T-helper 9 cell (primary cell): ENCODE results near the gene ALDH1A3.
A peak's percentile ranks its signal among the peaks of the same experiment; 100 is the strongest.

ENCODE experiments used
- DNase-seq: peaks from one replicate; pipeline ENCODE4 v3.0.0-alpha.2; 2020

ALDH1A3 gene

GRCh38 chr15:100902436-100903167, 23.0 kb downstream of the ALDH1A3 start:
- no peak for DNase-seq

GRCh38 chr15:100903168-100903554, 23.5 kb downstream of the ALDH1A3 start:
- no peak for DNase-seq

- DNase-seq = no peak
Observed at GRCh38 chr15:100905850-100906249, 26.2 kb downstream of the ALDH1A3 start.

- no peak for DNase-seq
Observed at GRCh38 chr15:100908466-100908865, 28.8 kb downstream of the ALDH1A3 start.

GRCh38 chr15:100909565-100909964, 29.9 kb downstream of the ALDH1A3 start:
- DNase-seq = no peak

GRCh38 chr15:100909989-100910955, 30.6 kb downstream of the ALDH1A3 start:
- no peak for DNase-seq

- DNase-seq = no peak
Observed at GRCh38 chr15:100911086-100911485, 31.5 kb downstream of the ALDH1A3 start.

- DNase-seq = no peak
Observed at GRCh38 chr15:100913961-100914360, 34.3 kb downstream of the ALDH1A3 start.

- no peak for DNase-seq
Observed at GRCh38 chr15:100914876-100915275, 35.2 kb downstream of the ALDH1A3 start.

- peak; percentile 29 for DNase-seq
Observed at GRCh38 chr15:100918034-100918689, 38.5 kb downstream of the ALDH1A3 start.

GRCh38 chr15:100918690-100919480, 39.3 kb downstream of the ALDH1A3 start, which contains the start of gene LRRK1:
TSS of gene LRRK1 (plus strand) at chr15:100919357. CDS start at chr15:100924633, 5,276 bp downstream.
- no peak for DNase-seq

GRCh38 chr15:100919481-100920405, 40.1 kb downstream of the ALDH1A3 start:
- no peak for DNase-seq

- DNase-seq = no peak
Observed at GRCh38 chr15:100920516-100921135, 41.0 kb downstream of the ALDH1A3 start.

GRCh38 chr15:100922192-100923040, 42.8 kb downstream of the ALDH1A3 start:
- no peak for DNase-seq

- DNase-seq = no peak
Observed at GRCh38 chr15:100923076-100923475, 43.4 kb downstream of the ALDH1A3 start.

- no peak for DNase-seq
Observed at GRCh38 chr15:100923902-100924301, 44.3 kb downstream of the ALDH1A3 start.

- DNase-seq = no peak
Observed at GRCh38 chr15:100924436-100924835, 44.8 kb downstream of the ALDH1A3 start.

GRCh38 chr15:100925480-100925879, 45.8 kb downstream of the ALDH1A3 start:
- DNase-seq = no peak

- DNase-seq = no peak
Observed at GRCh38 chr15:100926258-100926657, 46.6 kb downstream of the ALDH1A3 start.
